ENCODE data around the gene TNS3.
"Not testable (repeated sequence)": the region's sequence is repeated elsewhere in the genome, so short reads cannot be mapped to it uniquely, and the experiment has no call there.

TNS3 gene

DNA sequence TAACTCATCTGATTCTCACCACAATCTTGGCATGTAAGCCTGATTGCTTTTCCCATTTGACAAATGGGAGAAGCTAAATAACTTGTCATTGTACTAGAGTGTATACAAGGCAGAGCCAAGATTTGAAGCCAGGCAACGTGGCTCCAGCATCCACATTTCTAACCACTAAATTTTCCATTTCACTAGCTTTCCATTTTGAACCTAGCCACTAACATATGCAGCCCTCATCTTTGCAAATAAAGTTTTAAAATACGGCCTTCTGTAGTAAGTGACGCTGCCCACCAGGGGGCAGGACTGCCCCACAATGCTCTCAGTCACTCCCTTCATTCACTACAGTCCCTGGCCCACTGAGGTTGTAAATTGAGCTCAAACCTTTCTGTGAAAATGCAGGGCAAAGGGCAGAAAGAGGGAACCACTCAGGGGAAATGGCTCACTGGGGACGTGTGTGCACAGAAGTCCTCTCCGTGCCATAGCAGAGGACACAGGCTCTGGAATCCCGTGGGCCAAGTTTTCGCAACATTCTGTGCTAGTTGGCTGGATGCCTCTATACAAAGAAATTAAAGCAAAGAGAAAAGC lies 315.7 kb downstream of the TNS3 start:
- DNase-seq (ENCODE audit: low read depth in 1 of 2, low spot score in 1 of 2): no peak

DNA sequence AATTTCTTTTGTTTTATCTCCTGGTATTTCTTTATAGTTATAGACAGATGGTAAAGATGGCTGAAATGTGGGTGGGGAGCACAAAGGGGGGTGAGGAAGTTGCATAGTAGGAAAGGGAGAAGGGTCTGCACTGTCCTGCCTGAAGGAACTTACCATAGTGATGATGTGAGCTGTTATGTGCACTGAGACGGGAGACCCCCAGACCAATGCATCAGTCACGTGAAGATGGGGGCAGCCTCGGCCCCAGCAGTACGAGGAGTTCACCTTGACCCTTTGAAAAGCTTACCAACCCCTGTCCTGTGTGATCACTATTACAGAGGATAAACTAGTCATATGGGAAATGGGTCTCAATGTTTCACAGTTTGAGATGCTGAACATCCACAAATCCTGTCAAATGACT lies 316.3 kb downstream of the TNS3 start:
- no peak for DNase-seq (ENCODE audit: low read depth in 1 of 2, low spot score in 1 of 2)

DNA sequence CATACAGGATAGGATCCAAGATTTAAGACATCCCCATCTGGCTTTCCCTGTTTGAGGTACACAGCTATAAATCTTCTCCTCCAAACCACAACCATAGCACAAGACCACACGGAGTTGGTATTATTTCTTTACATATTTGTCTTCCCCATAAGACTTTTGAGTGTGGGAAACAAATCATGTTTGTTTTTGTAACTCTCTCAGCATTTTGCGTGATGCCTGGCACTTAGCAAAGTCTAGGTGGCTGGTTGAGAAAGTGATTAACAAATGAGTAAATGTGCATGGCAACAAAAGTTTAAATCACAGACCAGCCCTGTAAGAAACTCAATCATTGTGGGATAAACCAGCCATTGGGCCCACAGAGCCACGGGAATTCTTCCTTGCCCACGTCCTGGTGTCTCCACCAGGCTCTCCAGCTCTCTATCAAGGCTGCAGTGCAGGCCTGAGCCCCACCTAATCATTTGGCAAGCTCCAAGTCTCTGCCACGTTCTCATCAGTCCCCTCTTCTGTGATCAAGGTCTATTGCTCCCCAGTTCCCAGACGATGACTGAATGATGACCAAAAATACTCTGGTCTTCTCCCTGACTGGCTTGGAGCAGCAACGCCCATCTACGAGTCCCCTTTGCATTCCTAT lies 317.8 kb downstream of the TNS3 start:
- DNase-seq (ENCODE audit: low read depth in 1 of 2, low spot score in 1 of 2): no peak

DNA sequence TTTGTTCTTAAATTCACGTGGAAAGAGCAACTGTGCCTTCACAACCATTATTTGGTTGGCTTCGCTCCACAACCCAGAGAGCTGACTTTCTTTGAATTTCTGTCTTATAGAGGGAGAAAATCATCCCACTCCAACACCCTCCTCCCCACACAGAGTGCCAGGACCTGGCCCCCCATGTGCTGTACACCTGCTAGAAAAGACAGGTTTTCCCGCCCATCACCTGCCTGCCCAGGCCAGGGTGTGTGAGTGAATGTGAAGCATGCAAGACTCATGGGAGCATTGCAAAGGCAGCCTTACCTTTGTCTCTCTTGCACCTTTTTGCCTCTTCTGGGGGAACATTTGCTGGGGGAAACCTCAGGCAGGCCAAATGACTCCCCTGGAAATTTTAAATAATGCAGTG lies 319.0 kb downstream of the TNS3 start:
- DNase-seq (ENCODE audit: low read depth in 1 of 2, low spot score in 1 of 2): no peak

DNA sequence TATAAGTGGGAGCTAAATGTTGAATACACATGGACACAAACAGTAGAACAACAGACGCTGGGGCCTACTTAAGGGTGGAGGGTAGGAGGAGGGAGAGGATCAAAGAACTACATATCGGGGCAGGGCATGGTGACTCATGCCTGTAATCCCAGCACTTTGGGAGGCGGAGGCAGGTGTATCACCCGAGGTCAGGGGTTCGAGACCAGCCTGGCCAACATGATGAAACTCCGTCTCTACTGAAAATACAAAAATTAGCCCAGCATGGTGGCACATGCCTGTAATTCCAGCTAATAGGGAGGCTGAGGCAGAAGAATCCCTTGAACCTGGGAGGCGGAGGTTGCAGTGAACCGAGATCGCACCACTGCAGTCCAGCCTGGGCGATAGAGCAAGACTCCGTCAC lies 319.8 kb downstream of the TNS3 start:
- DNase-seq (ENCODE audit: low read depth in 1 of 2, low spot score in 1 of 2): not testable (repeated sequence)

DNA sequence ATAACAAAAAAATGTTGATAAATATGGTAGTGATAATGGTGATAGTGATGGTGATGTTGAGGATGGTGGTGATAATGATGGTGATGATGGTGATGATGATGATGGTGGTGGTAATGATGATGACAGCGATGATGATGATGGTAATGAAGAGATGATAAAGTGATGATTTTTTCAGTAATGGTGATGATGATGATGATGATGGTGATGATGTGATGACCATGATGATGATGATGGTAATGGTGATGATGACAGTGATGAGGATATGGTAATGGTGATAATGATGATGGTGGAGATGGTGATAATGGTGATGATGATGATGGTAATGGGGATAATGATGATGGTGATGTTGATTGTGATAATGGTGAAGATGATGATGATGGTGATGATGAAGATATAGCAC lies 321.6 kb downstream of the TNS3 start:
- DNase-seq (ENCODE audit: low read depth in 1 of 2, low spot score in 1 of 2): no peak

DNA sequence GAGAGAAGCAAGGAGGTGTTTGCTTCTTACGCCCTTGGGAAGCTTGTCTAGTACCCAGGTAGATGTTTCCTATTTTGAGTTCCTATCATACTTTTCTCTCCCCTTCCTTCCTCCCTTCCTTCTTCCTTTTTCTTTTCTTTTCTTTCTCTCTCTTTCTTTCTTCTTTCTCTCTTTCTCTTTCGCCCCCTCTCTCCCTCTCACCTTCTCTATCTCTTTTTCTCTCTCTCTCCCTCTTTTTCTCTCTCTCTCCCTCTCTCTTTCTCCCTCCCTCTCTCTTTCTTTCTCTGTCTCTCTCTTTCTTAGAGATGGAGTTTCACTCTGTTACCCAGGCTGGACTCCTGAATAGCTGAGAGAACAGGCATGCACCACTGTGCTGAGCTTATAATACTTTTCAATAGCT lies 322.2 kb downstream of the TNS3 start:
- DNase-seq (ENCODE audit: low read depth in 1 of 2, low spot score in 1 of 2): no peak

DNA sequence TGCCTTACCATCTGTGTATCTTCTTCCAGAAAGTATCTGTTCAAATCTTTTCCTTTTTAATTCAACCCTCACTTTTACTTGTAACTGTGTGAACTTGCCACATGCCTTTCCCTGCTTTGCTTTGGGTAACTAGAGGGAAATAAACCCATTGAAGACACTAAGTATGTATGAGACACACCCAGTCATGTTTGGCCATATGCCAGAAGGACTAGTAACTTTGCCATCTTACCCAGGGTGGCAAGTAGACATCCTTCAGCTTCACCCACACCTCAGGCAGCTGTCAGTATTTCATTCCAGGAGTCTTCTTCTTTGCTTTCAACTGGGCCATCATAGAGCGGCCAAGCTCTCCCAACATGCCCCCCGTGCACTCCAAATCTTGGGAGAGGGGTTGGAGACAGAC lies 323.1 kb downstream of the TNS3 start:
- DNase-seq (ENCODE audit: low read depth in 1 of 2, low spot score in 1 of 2): no peak

DNA sequence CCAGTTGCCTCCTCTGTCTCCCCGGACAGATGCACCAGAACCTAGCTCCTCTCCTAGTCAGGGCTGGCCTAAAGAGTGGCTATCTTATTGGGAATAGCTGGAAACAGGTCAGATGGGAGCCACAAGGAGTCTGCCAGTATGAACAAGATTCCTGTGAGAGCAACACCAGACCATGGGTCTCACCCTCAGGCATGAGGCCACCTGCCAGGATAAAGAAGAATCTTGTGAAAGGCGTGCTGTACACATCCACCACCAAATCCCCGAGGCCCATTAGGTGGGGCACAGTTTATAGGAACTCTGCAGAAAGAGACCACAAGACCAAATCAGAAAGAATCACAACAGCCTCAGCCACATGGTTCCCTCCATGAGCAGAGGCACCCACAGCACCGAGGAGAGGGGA lies 325.9 kb downstream of the TNS3 start:
- DNase-seq (ENCODE audit: low read depth in 1 of 2, low spot score in 1 of 2): no peak

DNA sequence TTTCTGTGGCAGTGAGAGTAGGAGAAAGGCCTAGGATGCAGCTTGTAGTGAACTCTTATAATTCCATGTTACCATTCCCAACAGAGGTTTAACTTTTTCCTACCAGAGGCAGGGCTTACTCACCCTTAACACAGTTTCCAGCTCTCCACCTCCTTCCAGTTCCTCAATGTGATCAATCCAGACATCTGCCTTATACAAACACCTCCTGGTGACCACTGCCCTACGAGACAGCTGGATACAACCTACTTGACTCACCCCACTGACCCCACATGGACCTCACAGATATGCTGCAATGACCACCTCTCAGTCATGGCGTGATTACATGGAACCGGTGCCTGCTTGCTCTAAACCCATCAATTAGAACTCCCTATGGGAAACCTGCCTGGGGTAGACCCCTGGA lies 326.5 kb downstream of the TNS3 start:
- no peak for DNase-seq (ENCODE audit: low read depth in 1 of 2, low spot score in 1 of 2)

DNA sequence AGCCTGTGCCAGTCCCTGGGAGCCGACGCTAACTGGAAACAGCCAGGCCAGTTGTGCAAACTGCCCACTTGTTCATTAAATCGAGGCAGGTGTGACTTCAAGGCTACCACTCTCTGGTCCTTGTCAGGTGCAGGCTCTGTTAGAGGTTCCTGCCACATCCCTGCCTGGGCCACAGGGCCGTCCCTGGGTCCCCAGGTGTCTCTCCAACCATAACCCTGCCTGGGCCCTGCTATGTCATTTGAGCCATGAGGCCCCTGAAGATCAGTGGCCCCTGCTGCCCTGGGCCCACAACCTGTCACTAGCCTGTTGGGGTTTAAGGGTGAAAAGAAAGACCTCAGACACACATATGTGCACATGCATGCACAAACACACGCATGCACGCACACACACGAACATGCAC lies 326.9 kb downstream of the TNS3 start:
- no peak for DNase-seq (ENCODE audit: low read depth in 1 of 2, low spot score in 1 of 2)

DNA sequence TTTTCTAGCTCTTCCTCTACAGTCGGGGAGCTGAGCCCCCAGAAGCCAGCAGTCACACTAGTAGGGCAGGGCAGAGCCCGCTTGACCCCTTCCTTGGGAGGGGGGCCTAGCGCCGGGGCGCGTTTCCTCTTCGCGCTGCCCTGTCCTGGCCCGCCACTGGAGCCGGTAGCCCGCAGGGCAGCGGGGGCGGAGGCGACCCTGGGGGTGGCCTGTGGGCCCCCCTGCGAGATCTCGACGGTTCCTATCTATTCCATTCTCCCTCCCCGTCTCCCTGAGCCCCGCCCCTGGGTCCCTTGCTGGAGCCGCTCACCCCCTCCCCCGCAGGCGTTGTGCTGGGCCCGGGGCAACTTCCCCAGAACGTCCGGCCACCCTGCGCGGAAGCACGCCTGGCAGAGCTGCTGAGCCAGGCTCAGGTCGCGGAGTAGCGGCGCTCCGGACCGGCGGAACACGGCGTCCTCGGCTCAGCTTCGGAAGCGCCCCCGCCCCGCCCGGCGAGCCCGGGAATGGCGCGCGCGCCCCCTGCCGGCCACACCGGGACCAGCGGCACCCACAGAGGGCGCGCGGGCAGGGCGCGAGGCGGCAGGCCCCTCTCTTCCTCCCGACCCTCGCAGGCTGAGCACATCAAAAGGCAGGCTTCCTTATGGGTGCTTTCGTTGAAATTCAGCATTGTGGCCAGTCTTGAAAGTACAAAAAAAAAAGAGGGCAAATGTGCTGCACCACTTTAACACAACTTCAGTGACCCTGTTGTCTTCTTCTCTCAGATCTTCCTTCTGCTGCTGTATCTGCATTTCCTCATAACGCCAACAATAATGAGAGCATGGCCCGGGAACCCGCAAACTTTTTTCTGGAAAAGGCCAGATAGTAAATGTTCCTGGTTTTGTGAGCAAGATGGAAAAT lies 327.6 kb downstream of the TNS3 start:
- DNase-seq (ENCODE audit: low read depth in 1 of 2, low spot score in 1 of 2): no peak

DNA sequence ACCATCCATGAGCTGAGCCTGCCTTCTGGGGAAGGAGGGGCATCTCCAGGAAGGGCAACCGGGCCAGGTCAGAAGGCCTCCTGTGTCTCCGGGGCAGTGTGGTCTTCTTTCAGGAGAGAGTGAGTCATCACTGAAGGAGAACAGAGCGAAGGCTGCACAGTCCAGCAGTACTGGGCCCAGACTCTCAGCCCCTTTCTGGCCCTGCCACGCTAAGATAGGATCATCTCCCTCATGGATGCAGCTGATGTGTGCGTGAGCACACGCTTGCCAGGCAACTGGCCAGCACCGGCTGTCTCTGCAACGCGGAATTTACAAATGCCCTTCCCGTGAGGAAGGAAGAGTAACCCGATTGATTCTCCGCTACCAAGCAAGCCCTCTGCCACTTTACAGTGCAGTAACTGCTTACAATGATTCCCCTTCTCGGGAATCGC lies 328.2 kb downstream of the TNS3 start:
- no peak for DNase-seq (ENCODE audit: low read depth in 1 of 2, low spot score in 1 of 2)

DNA sequence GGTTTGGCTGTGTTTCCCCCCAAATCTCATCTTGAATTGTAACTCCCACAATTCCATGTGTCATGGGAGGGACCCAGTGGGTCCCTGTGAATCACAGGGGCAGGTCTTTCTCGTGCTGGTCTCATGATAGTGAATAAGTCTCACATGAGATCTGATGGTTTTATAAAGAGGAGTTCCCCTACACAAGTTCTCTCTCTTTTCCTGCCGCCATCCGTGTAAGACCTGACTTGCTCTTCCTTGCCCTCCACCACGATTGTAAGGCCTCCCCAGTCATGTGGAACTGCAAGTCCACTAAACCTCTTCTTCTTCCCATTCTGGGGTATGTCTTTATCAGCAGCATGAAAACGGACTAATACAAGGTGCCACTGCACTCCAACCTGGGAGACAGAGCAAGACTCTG lies 329.2 kb downstream of the TNS3 start:
- DNase-seq (ENCODE audit: low read depth in 1 of 2, low spot score in 1 of 2): no peak

DNA sequence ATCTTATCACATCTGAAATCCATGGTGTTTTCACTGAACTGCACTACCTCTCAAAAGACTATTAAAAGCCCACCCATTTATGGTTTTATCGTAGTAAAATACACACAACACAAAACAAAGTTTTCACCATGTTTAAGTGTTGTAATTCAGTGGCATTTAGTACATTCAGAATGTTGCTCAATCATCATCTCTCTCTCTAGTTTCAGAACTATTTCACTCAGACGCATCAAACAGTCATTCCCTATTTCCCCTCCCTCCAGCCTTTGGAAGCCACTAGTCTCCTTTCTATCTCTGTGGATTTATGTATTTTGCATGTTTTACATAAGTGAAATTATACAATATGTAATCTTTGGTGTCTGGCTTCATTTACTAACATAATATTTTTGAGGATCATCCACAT lies 332.6 kb downstream of the TNS3 start:
- no peak for DNase-seq (ENCODE audit: low read depth in 1 of 2, low spot score in 1 of 2)

DNA sequence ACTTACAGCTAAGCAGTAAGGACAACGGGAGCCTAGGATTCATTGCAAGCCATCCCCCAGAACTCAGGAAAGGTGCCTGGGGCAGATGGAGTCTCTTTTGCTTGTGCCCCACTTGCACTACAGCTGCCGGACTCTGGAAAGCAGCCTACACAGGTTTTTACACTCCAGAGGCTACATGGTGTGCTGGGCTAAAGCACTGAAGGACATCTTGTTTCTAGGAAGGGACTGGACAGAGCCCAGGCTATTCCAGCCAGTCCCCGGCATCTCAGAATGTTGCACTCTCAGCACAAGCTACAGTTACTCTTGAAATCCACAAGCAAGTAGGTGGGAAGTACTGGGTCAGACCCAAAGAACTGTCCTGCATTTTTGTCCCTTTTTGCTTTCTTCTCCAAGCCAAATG lies 333.1 kb downstream of the TNS3 start:
- no peak for DNase-seq (ENCODE audit: low read depth in 1 of 2, low spot score in 1 of 2)

DNA sequence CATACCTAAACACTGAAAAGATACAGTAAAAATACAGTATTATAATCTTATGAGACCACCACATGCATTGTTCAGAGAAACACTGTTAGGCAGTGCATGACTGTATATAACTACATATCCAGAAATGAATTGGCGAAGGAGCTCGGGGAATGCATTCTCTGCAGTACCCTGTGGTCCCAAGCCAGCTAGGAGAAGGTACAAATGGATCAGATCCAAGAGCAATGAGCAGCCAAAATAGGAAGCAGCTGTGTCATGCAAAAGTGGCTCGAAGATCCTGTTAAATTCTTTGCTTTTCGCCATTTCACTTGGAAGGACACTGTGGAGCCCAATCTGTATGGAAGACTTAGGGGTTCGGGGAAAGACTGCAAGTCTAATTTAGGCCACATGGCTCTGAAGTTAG lies 334.8 kb downstream of the TNS3 start:
- DNase-seq (ENCODE audit: low read depth in 1 of 2, low spot score in 1 of 2): no peak

DNA sequence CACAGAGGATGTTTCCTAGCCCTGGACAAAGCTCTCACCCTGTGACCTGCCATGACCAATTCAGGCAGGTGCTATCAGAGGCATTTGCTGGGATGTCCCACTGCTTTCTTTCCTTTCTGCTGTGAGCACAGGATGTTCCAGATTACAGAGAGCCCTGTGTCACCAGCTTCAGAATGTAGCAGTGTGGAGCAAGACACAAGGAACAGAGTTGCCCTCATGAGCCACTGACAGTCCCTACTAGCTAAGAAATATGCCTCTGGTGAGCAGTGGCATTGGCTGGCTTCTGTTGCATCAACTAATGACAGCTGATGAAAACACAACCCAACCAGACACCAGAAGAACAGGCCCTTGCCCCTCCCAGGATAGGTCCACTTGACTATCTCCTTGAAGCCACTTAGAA lies 337.2 kb downstream of the TNS3 start:
- DNase-seq (ENCODE audit: low read depth in 1 of 2, low spot score in 1 of 2): no peak

DNA sequence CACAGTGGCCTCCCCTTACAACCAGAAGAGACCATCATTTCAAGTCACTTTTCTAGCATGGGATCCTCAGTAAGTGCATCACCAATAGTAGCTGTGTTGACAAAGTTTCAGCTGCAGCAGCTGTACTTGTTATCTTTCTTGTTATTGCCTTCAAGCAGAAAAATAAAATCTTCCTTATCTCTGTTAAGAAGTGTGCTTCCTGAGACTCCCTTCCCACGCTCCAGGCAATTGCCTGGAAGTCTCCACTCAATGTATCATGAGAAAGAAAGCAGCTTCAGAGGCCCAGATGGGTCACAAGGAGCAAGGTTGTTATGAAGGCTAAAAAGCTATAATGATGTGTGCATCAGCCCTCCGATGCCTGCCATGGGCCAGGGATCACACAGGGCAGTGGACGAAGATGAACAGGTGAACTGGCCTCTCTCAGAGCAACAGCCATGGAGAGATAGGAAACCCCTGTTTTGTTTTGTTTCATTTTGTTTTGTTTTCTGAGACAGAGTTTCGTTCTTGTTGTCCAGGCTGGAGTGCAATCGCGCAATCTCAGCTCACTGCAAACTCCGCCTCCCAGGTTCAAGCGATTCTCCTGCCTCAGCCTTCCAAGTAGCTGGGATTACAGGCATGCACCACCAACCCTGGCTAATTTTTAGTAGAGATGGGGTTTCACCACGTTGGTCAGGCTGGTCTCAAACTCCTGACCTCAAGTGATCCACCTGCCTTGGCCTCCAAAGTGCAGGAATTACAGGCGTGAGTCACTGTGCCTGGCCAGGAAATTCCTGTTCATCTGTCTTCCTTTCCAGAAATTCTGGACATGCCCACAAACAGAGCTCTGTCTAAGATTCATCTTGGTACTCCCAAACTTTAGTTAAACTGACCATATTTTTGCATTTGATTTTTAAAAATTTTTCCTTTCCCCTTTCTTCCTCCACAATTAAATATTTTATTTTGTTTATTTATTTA lies 340.5 kb downstream of the TNS3 start:
- DNase-seq (ENCODE audit: low read depth in 1 of 2, low spot score in 1 of 2): no peak

DNA sequence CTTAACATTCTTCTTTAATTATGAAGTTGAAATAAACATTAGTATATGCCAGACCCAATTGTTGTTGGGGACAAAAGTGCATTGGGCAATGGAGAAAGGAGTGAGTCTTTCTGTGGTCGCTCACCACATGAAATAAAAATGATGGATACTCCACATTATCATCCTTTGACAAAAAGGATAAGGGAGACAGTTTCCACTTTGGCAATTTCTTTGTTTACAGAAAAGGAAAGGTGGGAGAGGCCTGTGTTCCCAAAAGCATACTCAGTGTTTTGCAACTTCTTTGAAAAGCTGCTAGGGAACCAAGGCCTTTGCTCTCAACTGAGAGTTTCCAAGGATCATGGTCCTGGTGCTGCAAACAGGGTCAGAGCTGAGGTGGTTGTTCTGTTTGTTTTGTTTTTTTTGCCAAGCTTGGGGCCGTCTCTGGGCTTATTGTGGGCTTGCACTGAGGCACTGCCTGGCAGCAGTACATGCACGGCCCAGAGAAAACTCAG lies 341.9 kb downstream of the TNS3 start:
- DNase-seq (ENCODE audit: low read depth in 1 of 2, low spot score in 1 of 2): no peak

DNA sequence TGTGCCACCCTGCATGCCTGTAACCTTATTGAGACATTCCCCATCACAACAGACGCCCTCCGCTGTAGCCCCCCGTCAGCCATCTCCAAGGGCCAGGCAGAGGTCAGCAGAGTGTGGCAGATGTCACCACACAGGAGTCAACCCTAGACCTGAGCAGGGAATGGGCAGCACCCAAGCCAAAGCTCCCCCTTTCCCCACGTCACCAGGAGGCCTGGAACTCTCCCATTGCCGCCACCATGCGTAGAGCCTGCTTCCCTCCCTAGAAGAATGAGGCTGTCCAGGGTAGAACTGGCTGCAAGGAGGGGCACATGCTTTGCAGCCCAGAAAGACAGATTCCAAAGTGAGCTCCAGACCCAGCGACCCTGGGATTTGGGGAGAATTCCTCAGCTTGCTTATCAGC lies 342.9 kb downstream of the TNS3 start:
- no peak for DNase-seq (ENCODE audit: low read depth in 1 of 2, low spot score in 1 of 2)
